K562 (cell line): ENCODE measurements around the gene FIGNL1. TPM values are rescaled to one million over a fixed set of nuclear protein-coding genes. Genes with fewer than 3 reads are reported as not detected.
A peak's percentile ranks its signal among the peaks of the same experiment; 100 is the strongest.

Experiments used
- BRD9 ChIP-seq: fragments of 450-650 bp; IDR thresholded peaks from 2 replicates; pipeline ENCODE4 v1.6.1; 2018; ENCODE audit warnings: low read depth; ENCODE audit not compliant: partially characterized antibody
- CLOCK ChIP-seq: fragments of 250-450 bp; sonication (Bioruptor Pico); IDR thresholded peaks from 2 replicates; pipeline ENCODE4 v1.4.0; 2020; ENCODE audit warnings: mild to moderate bottlenecking, moderate library complexity, borderline replicate concordance
- CREB1 ChIP-seq, 2 experiments: sonication (generic) in 1 of 2; formaldehyde crosslinking in 1 of 2; IDR thresholded peaks; 2 replicates each; pipeline versions ENCODE4 v1.6.1 to v1.8.0; 2012 to 2022; ENCODE audit warnings: inconsistent platforms in 1 of 2, mild to moderate bottlenecking in 1 of 2, missing genetic modification reagents in 1 of 2, moderate library complexity in 1 of 2
- DEAF1 ChIP-seq: fragments of 450-650 bp; formaldehyde crosslinking; IDR thresholded peaks from 2 replicates; pipeline ENCODE4 v1.4.0; 2020; ENCODE audit warnings: mild to moderate bottlenecking, moderate library complexity
- EP400 ChIP-seq: fragments of 450-650 bp; IDR thresholded peaks from 2 replicates; pipeline ENCODE4 v1.6.1; 2017; ENCODE audit warnings: antibody characterized with exemption, mild to moderate bottlenecking, moderate library complexity
- HMG20B ChIP-seq: fragments of 250-450 bp; sonication (Bioruptor Pico); IDR thresholded peaks from 2 replicates; pipeline ENCODE4 v1.5.0; 2021; ENCODE audit warnings: mild to moderate bottlenecking
- LARP7 ChIP-seq: fragments of 450-650 bp; IDR thresholded peaks from 2 replicates; pipeline ENCODE4 v1.6.1; 2016
- POU5F1 ChIP-seq: fragments of 150-350 bp; IDR thresholded peaks from 2 replicates; pipeline ENCODE4 v1.6.1; 2014; ENCODE audit warnings: borderline replicate concordance, low read length, low read depth, mild to moderate bottlenecking; ENCODE audit not compliant: partially characterized antibody
- SAFB ChIP-seq: fragments of 200-400 bp; formaldehyde crosslinking; IDR thresholded peaks from 2 replicates; pipeline ENCODE4 v1.6.1; 2017; ENCODE audit warnings: low read depth, low read length, borderline replicate concordance
- SIRT6 ChIP-seq: IDR thresholded peaks from one replicate; pipeline ENCODE4 v1.6.1; 2012; ENCODE audit warnings: low read depth, mild to moderate bottlenecking, control low read depth, inconsistent platforms, low read length, moderate library complexity
- SP1 ChIP-seq: sonication (generic); formaldehyde crosslinking; IDR thresholded peaks from 2 replicates; pipeline ENCODE4 v1.8.1; 2022; ENCODE audit warnings: mild to moderate bottlenecking, missing genetic modification reagents
- ZNF175 ChIP-seq: fragments of 200-800 bp; sonication (Bioruptor generic); IDR thresholded peaks from 2 replicates; pipeline ENCODE4 v1.6.1; 2016; ENCODE audit warnings: low read depth, mild to moderate bottlenecking, missing genetic modification characterization, missing compliant biosample characterization
- ZNF318 ChIP-seq, 2 experiments: fragments of 450-650 bp; IDR thresholded peaks; 2 replicates each; pipeline ENCODE4 v1.6.1; 2016; ENCODE audit warnings: mild to moderate bottlenecking in 2 of 2, borderline replicate concordance in 1 of 2, low read depth in 1 of 2, moderate library complexity in 1 of 2
- ZNF354B ChIP-seq: fragments of 250-450 bp; sonication (Bioruptor Pico); IDR thresholded peaks from 2 replicates; pipeline ENCODE4 v1.4.0; 2020
- ZNF77 ChIP-seq: fragments of 250-450 bp; sonication (Bioruptor Pico); IDR thresholded peaks from 2 replicates; pipeline ENCODE4 v1.5.0; 2020
- polyA plus RNA-seq, 8 experiments: library from polyadenylated mRNA; depleted of rRNA in 4 of 8; stranded (reverse) in 5 of 8; unstranded in 3 of 8; fragments of >200 nt; fragmentation: Nextera tagmentation in 2 of 8; fragmentation: Illumina TruSeq in 1 of 8; extraction: Ambion mirVana in 2 of 8; extraction: Trizol in 1 of 8; gene quantifications; 2 replicates each; pipeline versions ENCODE4 v1.2.1 to v1.2.3, GENCODE V29; 2011 to 2014; ENCODE audit warnings: inconsistent platforms in 1 of 8, missing spikeins in 1 of 8
- total RNA-seq, 7 experiments: library from RNA; depleted of rRNA in 6 of 7; stranded (reverse); fragments of >200 nt in 6 of 7; fragmentation: Illumina TruSeq in 2 of 7; extraction: Trizol in 2 of 7; gene quantifications; 2 replicates each; pipeline versions ENCODE4 v1.2.1 to v1.2.3, GENCODE V29; 2011 to 2021; ENCODE audit warnings: low replicate concordance in 1 of 7

FIGNL1 gene
- total and polyA plus RNA-seq, 9 of the 15 experiments (the other 6 are each of a cell fraction or from before 2014, with no cell fraction given): 15.5 to 48.3 (median 27.6) TPM

- no peak for TF ChIP-seq ZNF318 (IDR thresholded peaks at IDR 0.05; ENCODE audit: borderline replicate concordance in 1 of 2, low read depth in 1 of 2)
- no peak for TF ChIP-seq SP1 (CRISPR knock-in tag)
- no peak for TF ChIP-seq SAFB
- TF ChIP-seq HMG20B (CRISPR knock-in tag): no peak
- peak; percentile 23; the same call in 1 of the 2 replicates for TF ChIP-seq CREB1 (IDR thresholded peaks at IDR 0.05)
- TF ChIP-seq CREB1 (CRISPR knock-in tag; IDR thresholded peaks at IDR 0.05): peak; percentile 69; the same call in 1 of the 2 replicates
- no peak for TF ChIP-seq LARP7
- no peak for TF ChIP-seq CLOCK (CRISPR knock-in tag)
- TF ChIP-seq BRD9: no peak
- no peak for TF ChIP-seq ZNF354B (CRISPR knock-in tag)
- no peak for TF ChIP-seq ZNF77 (CRISPR knock-in tag)
- no peak for TF ChIP-seq SIRT6
- 0 out of 2 replicates have a peak, but pooled peaks have one; percentile 43 for TF ChIP-seq EP400
- no peak for TF ChIP-seq POU5F1
- TF ChIP-seq DEAF1 (CRISPR knock-in tag): peak; percentile 85
- no peak for TF ChIP-seq ZNF175
Observed at GRCh38 chr7:50467817-50468610, 17.9 kb upstream of the FIGNL1 start (continued).
